HCT116 (cell line): ENCODE data around the gene OSTM1.

Source experiments
- CEBPB ChIP-seq: IDR thresholded peaks from 2 replicates; pipeline ENCODE4 v1.6.1; 2012; ENCODE audit warnings: low read depth
- CTCF ChIP-seq, 3 experiments: fragments of 200-600 bp in 1 of 3; sonication (generic) in 1 of 3; IDR thresholded peaks in 2 of 3; conservative IDR thresholded peaks in 1 of 3; 2 replicates each; pipeline ENCODE4 v1.5.1; 2012 to 2017; ENCODE audit warnings: low read depth in 2 of 3, low read length in 2 of 3, antibody characterized with exemption in 1 of 3, borderline replicate concordance in 1 of 3, control low read depth in 1 of 3, mild to moderate bottlenecking in 1 of 3, mixed read lengths in 1 of 3, mixed run types in 1 of 3, moderate library complexity in 1 of 3; ENCODE audit not compliant: insufficient read depth in 1 of 3
- EZH2 ChIP-seq: fragments of 200-600 bp; sonication (generic); IDR thresholded peaks from 2 replicates; pipeline ENCODE4 v1.6.1; 2017; ENCODE audit warnings: antibody characterized with exemption, mixed run types
- EZH2phosphoT487 ChIP-seq: fragments of 200-600 bp; IDR thresholded peaks from 2 replicates; pipeline ENCODE4 v1.6.1; 2018; ENCODE audit warnings: antibody characterized with exemption, borderline replicate concordance
- POLR2A ChIP-seq: IDR thresholded peaks from 2 replicates; pipeline ENCODE4 v1.7.0; 2011; ENCODE audit warnings: borderline replicate concordance; ENCODE audit not compliant: insufficient read depth, insufficient read length; ENCODE audit errors: extremely low read depth
- RAD21 ChIP-seq: IDR thresholded peaks from 2 replicates; pipeline ENCODE4 v1.6.1; 2012; ENCODE audit warnings: low read depth, mild to moderate bottlenecking
- SP1 ChIP-seq: IDR thresholded peaks from 2 replicates; pipeline ENCODE4 v1.6.1; 2012; ENCODE audit warnings: low read depth
- YY1 ChIP-seq: IDR thresholded peaks from 2 replicates; pipeline ENCODE4 v1.6.1; 2011; ENCODE audit warnings: low read length, low read depth, moderate library complexity, mild to moderate bottlenecking; ENCODE audit not compliant: insufficient replicate concordance; ENCODE audit errors: extremely low read depth
- TF ChIP-seq, protein P1 (sequence below): IDR thresholded peaks from 2 replicates; pipeline ENCODE4 v1.6.1; 2011; ENCODE audit warnings: mild to moderate bottlenecking, low read length, moderate library complexity; ENCODE audit not compliant: insufficient replicate concordance; ENCODE audit errors: extremely low read depth
- TF ChIP-seq, protein P2 (sequence below): IDR thresholded peaks from 2 replicates; pipeline ENCODE4 v1.6.1; 2012

DNA sequence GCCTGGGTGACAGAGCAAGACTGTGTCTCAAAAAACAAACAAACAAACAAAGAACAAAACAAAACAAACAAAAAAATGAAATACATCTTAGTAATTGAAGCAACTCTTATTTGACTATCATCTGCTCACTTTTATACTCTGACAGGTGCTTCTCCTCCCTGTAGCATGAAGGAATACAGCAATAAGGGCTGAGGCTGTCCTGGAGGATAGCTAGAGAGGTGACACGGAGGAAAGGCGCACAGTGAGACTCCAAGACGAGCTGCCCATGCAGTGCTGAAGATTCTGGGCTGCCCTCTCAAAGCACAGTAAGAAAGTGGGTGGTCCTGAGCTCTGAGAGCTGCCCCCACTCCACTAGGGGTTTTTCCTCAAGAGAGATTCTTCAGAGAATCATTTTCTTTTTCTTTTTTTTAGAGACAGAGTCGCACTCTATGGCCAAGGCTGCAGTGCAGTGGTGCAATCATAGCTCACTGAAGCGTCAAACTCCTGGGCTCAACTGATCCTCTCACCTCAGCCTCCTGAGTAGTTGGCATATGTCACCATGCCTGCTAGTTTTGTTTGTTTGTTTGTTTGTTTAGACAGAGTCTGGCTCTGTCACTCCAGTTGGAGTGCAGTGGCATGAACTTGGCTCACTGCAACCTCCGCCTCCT is 50.0 kb downstream of the OSTM1 start:
- no peak for TF ChIP-seq EZH2
- no peak for TF ChIP-seq POLR2A
- no peak for TF ChIP-seq RAD21
- no peak for TF ChIP-seq CTCF (IDR thresholded peaks at IDR 0.05 in 2 of 3, conservative IDR thresholded peaks at IDR 0.05 in 1 of 3; ENCODE audit: borderline replicate concordance in 1 of 3, insufficient read depth in 1 of 3, low read depth in 2 of 3, low read length in 2 of 3)
- no peak for TF ChIP-seq SP1
- TF ChIP-seq EZH2phosphoT487: no peak
- no peak for TF ChIP-seq CEBPB
- TF ChIP-seq, protein P1, sequence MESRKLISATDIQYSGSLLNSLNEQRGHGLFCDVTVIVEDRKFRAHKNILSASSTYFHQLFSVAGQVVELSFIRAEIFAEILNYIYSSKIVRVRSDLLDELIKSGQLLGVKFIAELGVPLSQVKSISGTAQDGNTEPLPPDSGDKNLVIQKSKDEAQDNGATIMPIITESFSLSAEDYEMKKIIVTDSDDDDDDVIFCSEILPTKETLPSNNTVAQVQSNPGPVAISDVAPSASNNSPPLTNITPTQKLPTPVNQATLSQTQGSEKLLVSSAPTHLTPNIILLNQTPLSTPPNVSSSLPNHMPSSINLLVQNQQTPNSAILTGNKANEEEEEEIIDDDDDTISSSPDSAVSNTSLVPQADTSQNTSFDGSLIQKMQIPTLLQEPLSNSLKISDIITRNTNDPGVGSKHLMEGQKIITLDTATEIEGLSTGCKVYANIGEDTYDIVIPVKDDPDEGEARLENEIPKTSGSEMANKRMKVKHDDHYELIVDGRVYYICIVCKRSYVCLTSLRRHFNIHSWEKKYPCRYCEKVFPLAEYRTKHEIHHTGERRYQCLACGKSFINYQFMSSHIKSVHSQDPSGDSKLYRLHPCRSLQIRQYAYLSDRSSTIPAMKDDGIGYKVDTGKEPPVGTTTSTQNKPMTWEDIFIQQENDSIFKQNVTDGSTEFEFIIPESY: no peak
- TF ChIP-seq, protein P2, sequence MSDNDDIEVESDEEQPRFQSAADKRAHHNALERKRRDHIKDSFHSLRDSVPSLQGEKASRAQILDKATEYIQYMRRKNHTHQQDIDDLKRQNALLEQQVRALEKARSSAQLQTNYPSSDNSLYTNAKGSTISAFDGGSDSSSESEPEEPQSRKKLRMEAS: no peak
- TF ChIP-seq YY1: no peak
